Endothelial cell of hepatic sinusoid (primary cell): ENCODE data around the gene NEURL1.

Experiments used
- in situ Hi-C: cut with HindIII; loops from 2 replicates; pipeline ENCODE4 v1.10.0; 2017; ENCODE audit warnings: low sequenced_read_pairs

The NEURL1 gene

GRCh38 chr10:103636492-103636891, 143.0 kb downstream of the NEURL1 start:
- in situ Hi-C loops: no loop called here

- in situ Hi-C loops: no loop called here
These were observed 143.5 kb downstream of the NEURL1 start for GRCh38 chr10:103637011-103637410.

GRCh38 chr10:103637927-103638557, 144.5 kb downstream of the NEURL1 start:
- in situ Hi-C loops: no loop called here

GRCh38 chr10:103638948-103639347, 145.4 kb downstream of the NEURL1 start:
- in situ Hi-C loops: no loop called here

- in situ Hi-C loops: loop anchor here (5.0 kb wide), 1 partner anchor 37 kb away; no protein-coding TSS in a partner anchor
These were observed 147.1 kb downstream of the NEURL1 start for GRCh38 chr10:103640436-103641181.

- in situ Hi-C loops: loop anchor here (5.0 kb wide), 1 partner anchor 36 kb away; no protein-coding TSS in a partner anchor
These were observed 147.8 kb downstream of the NEURL1 start for GRCh38 chr10:103641326-103641725.
